Fibroblast of peridontal ligament (primary cell): Measurements from ENCODE around the gene PDS5A.
A peak's percentile ranks its signal among the peaks of the same experiment; 100 is the strongest.
"Not testable (repeated sequence)": the region's sequence is repeated elsewhere in the genome, so short reads cannot be mapped to it uniquely, and the experiment has no call there.

ENCODE experiments used
- DNase-seq: peaks from one replicate; pipeline ENCODE4 v3.0.0-alpha.2; 2010; ENCODE audit errors: extremely low read depth

Gene PDS5A, protein sequence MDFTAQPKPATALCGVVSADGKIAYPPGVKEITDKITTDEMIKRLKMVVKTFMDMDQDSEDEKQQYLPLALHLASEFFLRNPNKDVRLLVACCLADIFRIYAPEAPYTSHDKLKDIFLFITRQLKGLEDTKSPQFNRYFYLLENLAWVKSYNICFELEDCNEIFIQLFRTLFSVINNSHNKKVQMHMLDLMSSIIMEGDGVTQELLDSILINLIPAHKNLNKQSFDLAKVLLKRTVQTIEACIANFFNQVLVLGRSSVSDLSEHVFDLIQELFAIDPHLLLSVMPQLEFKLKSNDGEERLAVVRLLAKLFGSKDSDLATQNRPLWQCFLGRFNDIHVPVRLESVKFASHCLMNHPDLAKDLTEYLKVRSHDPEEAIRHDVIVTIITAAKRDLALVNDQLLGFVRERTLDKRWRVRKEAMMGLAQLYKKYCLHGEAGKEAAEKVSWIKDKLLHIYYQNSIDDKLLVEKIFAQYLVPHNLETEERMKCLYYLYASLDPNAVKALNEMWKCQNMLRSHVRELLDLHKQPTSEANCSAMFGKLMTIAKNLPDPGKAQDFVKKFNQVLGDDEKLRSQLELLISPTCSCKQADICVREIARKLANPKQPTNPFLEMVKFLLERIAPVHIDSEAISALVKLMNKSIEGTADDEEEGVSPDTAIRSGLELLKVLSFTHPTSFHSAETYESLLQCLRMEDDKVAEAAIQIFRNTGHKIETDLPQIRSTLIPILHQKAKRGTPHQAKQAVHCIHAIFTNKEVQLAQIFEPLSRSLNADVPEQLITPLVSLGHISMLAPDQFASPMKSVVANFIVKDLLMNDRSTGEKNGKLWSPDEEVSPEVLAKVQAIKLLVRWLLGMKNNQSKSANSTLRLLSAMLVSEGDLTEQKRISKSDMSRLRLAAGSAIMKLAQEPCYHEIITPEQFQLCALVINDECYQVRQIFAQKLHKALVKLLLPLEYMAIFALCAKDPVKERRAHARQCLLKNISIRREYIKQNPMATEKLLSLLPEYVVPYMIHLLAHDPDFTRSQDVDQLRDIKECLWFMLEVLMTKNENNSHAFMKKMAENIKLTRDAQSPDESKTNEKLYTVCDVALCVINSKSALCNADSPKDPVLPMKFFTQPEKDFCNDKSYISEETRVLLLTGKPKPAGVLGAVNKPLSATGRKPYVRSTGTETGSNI (N-terminal part only)

GRCh38 chr4:39977489-39978377, at the start of gene PDS5A:
TSS of gene PDS5A (minus strand) at chr4:39977911. CDS start at chr4:39976577, 1,334 bp downstream.
- peak; percentile 76 for DNase-seq

DNA sequence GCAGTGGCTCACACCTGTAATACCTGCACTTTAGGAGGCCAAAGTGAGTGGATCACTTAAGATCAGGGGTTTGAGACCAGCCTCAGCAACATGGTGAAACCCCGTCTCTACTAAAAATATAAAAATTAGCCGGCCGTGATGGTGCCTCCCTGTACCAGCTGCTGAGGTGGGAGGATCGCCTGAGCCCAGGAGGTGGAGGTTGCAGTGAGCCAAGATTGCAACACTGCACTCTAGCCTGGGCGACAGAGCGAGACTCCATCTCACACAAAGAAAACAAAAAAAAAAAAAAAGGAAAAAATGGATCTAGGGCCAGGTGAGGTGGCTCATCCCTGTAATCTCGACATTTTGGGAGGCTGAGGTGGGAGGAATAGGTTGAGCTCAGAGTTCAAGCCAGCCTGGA, 46.3 kb upstream of the PDS5A start:
- not testable (repeated sequence) for DNase-seq

- not testable (repeated sequence) for DNase-seq
Measured at GRCh38 chr4:40021116-40021515, 43.4 kb upstream of the PDS5A start.

DNA sequence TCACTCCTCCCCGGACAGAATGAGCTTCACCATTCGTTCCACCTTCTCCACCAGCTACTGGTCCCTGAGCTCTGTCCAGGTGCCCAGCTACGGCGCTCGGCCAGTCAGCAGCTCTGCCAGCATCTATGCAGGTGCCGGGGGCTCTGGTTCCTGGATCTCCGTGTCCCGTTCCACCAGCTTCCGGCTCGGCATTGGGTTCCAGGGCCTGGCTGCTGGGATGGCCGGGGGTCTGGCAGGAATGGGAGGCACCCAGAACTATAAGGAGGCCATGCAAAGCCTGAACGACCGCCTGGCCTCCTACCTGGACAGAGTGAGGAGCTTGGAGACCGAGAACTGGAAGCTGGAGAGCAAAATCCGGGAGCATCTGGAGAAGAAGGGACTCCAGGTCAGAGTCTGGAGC, 42.5 kb upstream of the PDS5A start:
- no peak for DNase-seq

DNA sequence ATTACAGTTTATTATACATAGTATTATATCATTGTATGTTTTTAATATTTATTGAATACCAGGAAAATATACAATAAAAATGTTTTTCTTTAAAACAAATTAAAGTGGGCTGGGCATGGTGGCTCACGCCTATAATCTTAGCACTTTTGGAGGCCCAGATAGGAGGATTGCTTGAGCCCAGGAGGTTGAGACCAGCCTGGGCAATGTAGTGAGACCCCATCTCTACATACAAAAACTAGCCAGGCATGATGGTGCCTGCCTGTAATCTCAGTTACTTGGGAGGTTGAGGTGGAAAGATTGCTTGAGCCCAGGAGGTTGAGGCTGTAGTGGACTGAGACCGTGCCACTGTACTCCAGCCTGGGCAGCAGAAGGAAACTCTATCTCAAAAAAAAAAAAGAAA, 38.3 kb upstream of the PDS5A start:
- DNase-seq = no peak

DNA sequence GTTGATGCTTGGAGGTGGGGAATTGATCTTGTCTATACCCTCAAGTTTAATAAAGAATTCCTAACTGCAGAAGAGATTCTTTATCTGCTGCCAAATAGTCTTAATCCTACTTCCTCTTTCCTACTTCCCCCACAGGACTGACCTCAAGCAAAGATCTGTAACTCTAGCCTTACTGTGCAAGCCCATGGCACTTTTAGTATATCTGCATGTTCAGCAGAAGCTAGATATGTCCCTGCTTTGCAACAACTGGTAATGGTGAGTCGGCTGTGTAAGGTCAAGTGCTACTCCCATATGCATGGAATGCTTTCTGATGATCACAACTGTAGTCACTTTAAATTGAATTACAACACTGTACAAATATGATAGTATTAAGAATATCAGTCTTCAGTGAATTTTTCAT, 26.3 kb upstream of the PDS5A start:
- DNase-seq = peak; percentile 58

GRCh38 chr4:40000711-40001110, 23.0 kb upstream of the PDS5A start:
- DNase-seq = no peak

GRCh38 chr4:39998659-39999345, 21.1 kb upstream of the PDS5A start:
- no peak for DNase-seq

DNA sequence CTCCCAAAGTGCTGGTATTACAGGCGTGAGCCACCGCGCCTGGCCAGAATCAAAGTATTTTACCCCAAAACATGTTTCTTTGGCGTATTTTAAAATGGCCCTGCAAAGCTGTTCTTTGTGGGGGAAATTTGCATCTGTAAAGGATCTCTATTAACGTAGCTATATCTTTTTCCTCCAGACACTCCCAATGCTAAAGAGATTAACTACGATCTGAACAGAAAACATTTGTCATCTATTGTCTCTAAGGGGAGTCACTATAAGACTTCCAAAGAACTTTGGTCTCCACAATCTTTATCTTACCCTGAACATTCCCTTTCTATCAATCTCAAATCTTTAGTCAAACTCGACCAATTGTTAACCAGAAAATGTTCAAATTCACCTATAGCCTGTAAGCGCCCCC, 19.1 kb upstream of the PDS5A start:
- DNase-seq = no peak

GRCh38 chr4:39994406-39994805, 16.7 kb upstream of the PDS5A start:
- no peak for DNase-seq

DNA sequence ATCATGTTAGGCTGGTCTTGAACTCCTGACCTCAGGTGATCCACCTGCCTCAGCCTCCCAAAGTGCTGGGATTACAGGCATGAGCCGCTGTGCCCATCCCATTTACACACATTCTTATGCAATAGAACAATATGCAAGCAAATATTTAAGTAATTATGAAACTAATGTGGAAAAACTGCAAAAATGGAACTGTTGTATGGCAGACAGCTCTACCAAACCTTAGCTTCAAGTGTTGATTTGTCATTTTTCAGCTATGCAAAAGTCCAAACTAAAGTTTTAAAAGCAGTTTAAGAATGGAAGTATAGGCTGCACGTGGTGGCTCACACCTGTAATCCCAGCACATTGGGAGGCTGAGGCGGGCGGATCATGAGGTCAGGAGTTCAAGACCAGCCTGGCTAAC, 11.7 kb upstream of the PDS5A start:
- not testable (repeated sequence) for DNase-seq

- no peak for DNase-seq
Measured at GRCh38 chr4:39987485-39987884, 9.8 kb upstream of the PDS5A start.

DNA sequence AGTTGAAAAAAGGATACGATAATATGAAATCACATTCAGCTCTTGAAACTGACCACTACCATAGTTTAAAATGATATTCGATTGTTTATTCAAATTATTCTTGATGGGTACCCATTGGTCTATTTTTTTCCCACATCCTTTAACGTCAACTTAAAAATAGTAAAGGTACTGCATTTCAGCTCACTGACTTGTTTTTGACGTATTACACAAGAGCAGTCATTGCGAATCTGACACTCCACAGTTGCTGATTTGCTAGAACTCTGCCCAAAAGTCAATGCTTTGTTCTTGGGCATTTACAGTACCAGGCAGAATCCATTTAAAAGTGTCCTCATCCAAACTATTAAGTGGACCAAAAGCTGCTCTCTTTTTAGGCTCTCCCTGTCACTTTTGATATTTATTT, 1.2 kb upstream of the PDS5A start:
- DNase-seq = no peak

DNA sequence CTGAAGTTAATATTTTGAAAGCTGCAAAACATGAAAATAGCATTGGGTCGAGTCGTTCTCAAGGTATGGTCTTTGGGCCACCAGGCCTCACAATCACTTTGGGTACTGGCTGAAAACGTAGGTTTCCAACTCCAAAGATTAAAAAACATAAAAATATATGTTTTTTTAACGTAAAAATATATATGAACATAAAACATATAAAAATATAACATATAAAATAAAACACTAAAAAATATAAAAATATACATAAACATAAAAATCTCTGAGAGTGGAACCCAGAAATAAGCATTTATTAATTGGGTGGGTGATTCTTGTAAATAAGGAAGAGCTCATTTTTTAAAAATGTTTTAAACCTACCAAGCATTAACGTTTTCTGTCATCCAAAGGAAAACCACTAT, 666 bp upstream of the PDS5A start:
- no peak for DNase-seq

DNA sequence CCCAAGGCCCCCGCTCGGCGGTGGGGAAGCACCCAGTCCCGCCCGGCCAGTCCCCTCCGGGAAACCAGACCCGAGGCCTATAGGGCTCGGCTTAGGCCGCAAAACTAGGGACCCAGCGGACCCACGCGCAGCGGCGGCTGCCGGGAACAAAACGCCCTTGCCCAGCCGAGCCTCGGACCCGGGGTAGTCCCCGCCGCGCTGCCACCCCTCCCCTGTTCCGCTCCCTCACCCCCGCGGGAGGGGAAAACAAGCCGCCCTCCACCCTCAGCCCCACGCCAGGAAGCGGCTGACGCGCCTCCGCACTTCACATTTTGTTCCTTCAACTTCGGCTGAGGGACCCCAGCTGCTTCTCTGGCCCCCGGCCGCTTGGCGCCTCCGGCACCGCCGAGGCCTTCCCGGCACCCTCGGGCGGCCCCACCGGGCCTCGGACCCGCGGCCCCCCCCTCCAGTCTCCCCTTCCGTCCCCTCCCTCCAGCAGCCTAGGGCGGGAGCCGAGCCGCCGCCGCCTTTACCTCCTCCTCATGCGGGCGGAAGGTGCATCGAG, 694 bp downstream of the PDS5A start:
- no peak for DNase-seq

- DNase-seq = peak; percentile 85
Measured at GRCh38 chr4:39976141-39976944, 1.4 kb downstream of the PDS5A start.

GRCh38 chr4:39975488-39976089, 2.1 kb downstream of the PDS5A start:
- DNase-seq = peak; percentile 64

DNA sequence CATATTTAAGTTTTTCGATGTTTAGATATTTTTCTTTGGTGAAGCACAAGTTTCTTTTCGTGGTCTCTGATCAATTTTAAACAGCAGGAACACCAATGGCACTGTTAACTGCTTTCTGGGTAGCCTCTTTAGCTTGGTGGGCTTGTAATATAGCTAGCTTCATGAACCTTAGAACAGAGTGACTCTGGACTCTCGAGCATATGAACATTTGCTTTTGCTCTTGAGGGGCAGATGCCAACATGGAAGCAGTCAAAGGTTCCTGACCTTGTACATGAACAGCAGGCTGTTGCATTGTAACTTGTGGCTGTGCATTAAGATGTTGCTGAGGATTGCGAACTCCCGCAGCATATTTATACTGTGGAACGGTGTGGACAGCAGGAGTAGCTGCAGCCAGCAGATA, 4.7 kb downstream of the PDS5A start:
- DNase-seq = not testable (repeated sequence)
